Keratinocyte (primary cell): ENCODE measurements around the gene FAIM.
"Not testable (repeated sequence)": the region's sequence is repeated elsewhere in the genome, so short reads cannot be mapped to it uniquely, and the experiment has no call there.

Experiments
- EZH2 ChIP-seq: IDR thresholded peaks from one replicate; pipeline ENCODE4 v1.6.1; 2012; ENCODE audit warnings: inconsistent platforms, mild to moderate bottlenecking, low read length, moderate library complexity
- TF ChIP-seq, protein P1 (sequence below), 3 experiments: IDR thresholded peaks in 1 of 3; conservative IDR thresholded peaks in 1 of 3; optimal IDR thresholded peaks in 1 of 3; 2 replicates in 2 of 3; 3 replicates in 1 of 3; pipeline versions ENCODE3 to v1.5.1; 2011; ENCODE audit warnings: low read length in 3 of 3, mild to moderate bottlenecking in 3 of 3, moderate library complexity in 2 of 3, control low read depth in 1 of 3, inconsistent platforms in 1 of 3; ENCODE audit not compliant: insufficient read depth in 2 of 3; ENCODE audit errors: extremely low read depth in 1 of 3

- TF ChIP-seq, protein P1, sequence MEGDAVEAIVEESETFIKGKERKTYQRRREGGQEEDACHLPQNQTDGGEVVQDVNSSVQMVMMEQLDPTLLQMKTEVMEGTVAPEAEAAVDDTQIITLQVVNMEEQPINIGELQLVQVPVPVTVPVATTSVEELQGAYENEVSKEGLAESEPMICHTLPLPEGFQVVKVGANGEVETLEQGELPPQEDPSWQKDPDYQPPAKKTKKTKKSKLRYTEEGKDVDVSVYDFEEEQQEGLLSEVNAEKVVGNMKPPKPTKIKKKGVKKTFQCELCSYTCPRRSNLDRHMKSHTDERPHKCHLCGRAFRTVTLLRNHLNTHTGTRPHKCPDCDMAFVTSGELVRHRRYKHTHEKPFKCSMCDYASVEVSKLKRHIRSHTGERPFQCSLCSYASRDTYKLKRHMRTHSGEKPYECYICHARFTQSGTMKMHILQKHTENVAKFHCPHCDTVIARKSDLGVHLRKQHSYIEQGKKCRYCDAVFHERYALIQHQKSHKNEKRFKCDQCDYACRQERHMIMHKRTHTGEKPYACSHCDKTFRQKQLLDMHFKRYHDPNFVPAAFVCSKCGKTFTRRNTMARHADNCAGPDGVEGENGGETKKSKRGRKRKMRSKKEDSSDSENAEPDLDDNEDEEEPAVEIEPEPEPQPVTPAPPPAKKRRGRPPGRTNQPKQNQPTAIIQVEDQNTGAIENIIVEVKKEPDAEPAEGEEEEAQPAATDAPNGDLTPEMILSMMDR (optimal IDR thresholded peaks at IDR 0.05 in 1 of 3, IDR thresholded peaks at IDR 0.05 in 1 of 3, conservative IDR thresholded peaks at IDR 0.05 in 1 of 3; ENCODE audit: extremely low read depth in 1 of 3, insufficient read depth in 2 of 3, low read length in 3 of 3), result not testable (repeated sequence)
- not testable (repeated sequence) for TF ChIP-seq EZH2
These were observed 42.3 kb upstream of the FAIM start for GRCh38 chr3:138566293-138566692.
